ENCODE measurements around the gene FBXL17.

Gene FBXL17

GRCh38 chr5:107874795-107875194, 507.1 kb downstream of the FBXL17 start:
- TF ChIP-seq CTCF (IDR thresholded peaks at IDR 0.05; ENCODE audit: low read depth, low read length, missing control alignments) = no peak
- no peak overlapping the region for H3K4me3 ChIP-seq (ENCODE audit: low read depth, low read length)
- DNase-seq (ENCODE audit: low read depth) = no peak

GRCh38 chr5:107873877-107874276, 508.0 kb downstream of the FBXL17 start:
- no peak overlapping the region for H3K4me3 ChIP-seq (ENCODE audit: low read depth, low read length)
- no peak for TF ChIP-seq CTCF (IDR thresholded peaks at IDR 0.05; ENCODE audit: low read depth, low read length, missing control alignments)
- DNase-seq (ENCODE audit: low read depth) = no peak

- TF ChIP-seq CTCF (IDR thresholded peaks at IDR 0.05; ENCODE audit: low read depth, low read length, missing control alignments) = no peak
- DNase-seq (ENCODE audit: low read depth) = no peak
- H3K4me3 ChIP-seq (ENCODE audit: low read depth, low read length) = no peak overlapping the region
Observed at GRCh38 chr5:107871023-107871422, 510.9 kb downstream of the FBXL17 start.

- no peak for TF ChIP-seq CTCF (IDR thresholded peaks at IDR 0.05; ENCODE audit: low read depth, low read length, missing control alignments)
- DNase-seq (ENCODE audit: low read depth) = no peak
- no peak overlapping the region for H3K4me3 ChIP-seq (ENCODE audit: low read depth, low read length)
Observed at GRCh38 chr5:107869438-107870115, 512.3 kb downstream of the FBXL17 start.

GRCh38 chr5:107868650-107869409, 513.1 kb downstream of the FBXL17 start:
- no peak for TF ChIP-seq CTCF (IDR thresholded peaks at IDR 0.05; ENCODE audit: low read depth, low read length, missing control alignments)
- no peak for DNase-seq (ENCODE audit: low read depth)
- H3K4me3 ChIP-seq (ENCODE audit: low read depth, low read length) = no peak overlapping the region

GRCh38 chr5:107867266-107867665, 514.6 kb downstream of the FBXL17 start:
- TF ChIP-seq CTCF (IDR thresholded peaks at IDR 0.05; ENCODE audit: low read depth, low read length, missing control alignments) = no peak
- DNase-seq (ENCODE audit: low read depth) = no peak
- no peak overlapping the region for H3K4me3 ChIP-seq (ENCODE audit: low read depth, low read length)

Measured in GM12864 (cell line).